Measurements from ENCODE around the gene PCNX2. TPM values are rescaled to one million over a fixed set of nuclear protein-coding genes. Genes with fewer than 3 reads are reported as not detected.

Gene PCNX2
- total RNA-seq, 6 experiments from 2014 or later = 9.9 to 15.6 (median 13.5) TPM

GRCh38 chr1:233097959-233098580 is 197.5 kb downstream of the PCNX2 start:
- Mint-ChIP-seq H3K27me3 (ENCODE audit: insufficient read depth) (no peaks in the 10 kb centered on the region; the same call in none of the 2 replicates), H3K27ac (no peak overlapping the region), H3K4me3 (no peak overlapping the region), H3K36me3 (ENCODE audit: low read depth) (peaks cover 11% of the 10 kb centered on the region), H3K4me1 (ENCODE audit: low read depth) (peaks cover 8% of the 10 kb centered on the region; the same call in 1 of the 2 replicates), H3K9me3 (no peaks in the 10 kb centered on the region)
- no peak for DNase-seq
- TF ChIP-seq CTCF (IDR thresholded peaks at IDR 0.05) = no peak

- TF ChIP-seq CTCF (IDR thresholded peaks at IDR 0.05) = no peak
- Mint-ChIP-seq H3K4me3 (no peak overlapping the region), H3K36me3 (ENCODE audit: low read depth) (peaks cover 11% of the 10 kb centered on the region), H3K9me3 (no peaks in the 10 kb centered on the region), H3K4me1 (ENCODE audit: low read depth) (peaks cover 8% of the 10 kb centered on the region; the same call in 1 of the 2 replicates), H3K27me3 (ENCODE audit: insufficient read depth) (no peaks in the 10 kb centered on the region; the same call in none of the 2 replicates), H3K27ac (no peak overlapping the region)
- DNase-seq = no peak
Measured at GRCh38 chr1:233097546-233097945, 198.0 kb downstream of the PCNX2 start.

- Mint-ChIP-seq H3K9me3 (no peaks in the 10 kb centered on the region), H3K27me3 (ENCODE audit: insufficient read depth) (no peaks in the 10 kb centered on the region; the same call in none of the 2 replicates), H3K27ac (no peak overlapping the region), H3K36me3 (ENCODE audit: low read depth) (peaks cover 15% of the 10 kb centered on the region), H3K4me1 (ENCODE audit: low read depth) (peaks cover 8% of the 10 kb centered on the region; the same call in 1 of the 2 replicates), H3K4me3 (no peak overlapping the region)
- DNase-seq = no peak
- no peak for TF ChIP-seq CTCF (IDR thresholded peaks at IDR 0.05)
Measured at GRCh38 chr1:233094691-233095090, 200.8 kb downstream of the PCNX2 start.

- Mint-ChIP-seq H3K36me3 (ENCODE audit: low read depth) (peaks cover 20% of the 10 kb centered on the region), H3K4me3 (no peak overlapping the region), H3K27ac (no peak overlapping the region), H3K27me3 (ENCODE audit: insufficient read depth) (no peaks in the 10 kb centered on the region; the same call in none of the 2 replicates), H3K4me1 (ENCODE audit: low read depth) (peaks cover 8% of the 10 kb centered on the region; the same call in 1 of the 2 replicates), H3K9me3 (no peaks in the 10 kb centered on the region)
- DNase-seq = no peak
- TF ChIP-seq CTCF (IDR thresholded peaks at IDR 0.05) = no peak
Measured at GRCh38 chr1:233094269-233094668, 201.3 kb downstream of the PCNX2 start.

DNA sequence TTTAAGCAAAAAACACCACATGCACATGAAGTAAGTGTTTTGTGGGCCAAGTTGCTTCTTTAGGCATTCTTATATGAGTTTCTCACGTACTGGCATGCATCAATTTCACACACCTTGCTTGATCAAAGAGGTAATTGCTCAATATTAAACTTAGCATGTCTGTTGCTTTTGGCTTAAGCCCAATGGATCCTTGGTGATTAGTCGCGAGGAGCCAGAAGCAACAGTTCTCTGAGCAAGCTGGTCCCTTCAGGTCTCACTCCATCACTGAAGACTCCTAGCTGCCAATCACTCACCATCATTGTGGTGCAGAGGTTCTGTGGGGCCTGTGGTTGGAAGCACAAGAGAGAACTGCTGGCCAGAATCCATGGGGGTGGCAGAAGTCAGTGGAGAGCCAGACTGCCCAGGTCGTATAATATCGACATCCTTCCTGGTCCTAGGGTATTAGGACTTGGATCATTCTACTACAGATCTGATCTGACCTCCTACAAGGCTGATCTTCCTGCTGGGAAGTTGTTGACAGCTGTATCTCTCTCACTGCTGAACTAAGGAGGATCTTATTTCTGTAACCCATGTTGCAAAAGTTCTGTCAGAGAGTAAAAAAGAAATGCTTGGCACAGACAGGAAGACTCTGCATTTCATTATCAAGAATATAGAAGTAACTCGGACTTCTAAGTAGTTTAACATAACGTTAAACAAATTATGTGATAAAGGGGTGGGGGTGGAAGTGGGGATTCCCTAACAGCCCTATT is 204.6 kb downstream of the PCNX2 start:
- Mint-ChIP-seq H3K27me3 (ENCODE audit: insufficient read depth) (no peaks in the 10 kb centered on the region; the same call in 1 of the 2 replicates), H3K4me1 (ENCODE audit: low read depth) (peaks cover 3% of the 10 kb centered on the region), H3K4me3 (no peak overlapping the region), H3K9me3 (no peaks in the 10 kb centered on the region), H3K36me3 (ENCODE audit: low read depth) (peaks cover 24% of the 10 kb centered on the region), H3K27ac (no peak overlapping the region)
- DNase-seq = no peak
- TF ChIP-seq CTCF (IDR thresholded peaks at IDR 0.05) = no peak
